Gastrocnemius medialis (tissue), 4 donors: ENCODE measurements around the gene GADD45B. TPM values are rescaled to one million over a fixed set of nuclear protein-coding genes. Genes with fewer than 3 reads are reported as not detected.

ENCODE experiments used
- ATAC-seq, 2 donors: fragments of 150-250 bp; one replicate each; pipeline ENCODE4 v1.9.1; 2016
- DNase-seq, 2 donors: peaks; one replicate each; pipeline ENCODE4 v3.0.0-alpha.2; 2019
- H3K27ac ChIP-seq, 4 donors: fragments of 200-600 bp; sonication (generic); 1 replicate in 1 of 4; 2 replicates in 3 of 4; pipeline ENCODE4 v1.5.1; 2016 to 2018; ENCODE audit warnings: mild to moderate bottlenecking in 2 of 4, moderate library complexity in 1 of 4
- H3K27me3 ChIP-seq, 3 donors: fragments of 200-600 bp; sonication (generic) in 2 of 3; 1 replicate in 1 of 3; 2 replicates in 2 of 3; pipeline versions ENCODE4 v1.5.1 to v1.6.0; 2016 to 2019; ENCODE audit warnings: mild to moderate bottlenecking in 1 of 3, moderate library complexity in 1 of 3
- H3K36me3 ChIP-seq, 2 donors: fragments of 200-600 bp; sonication (generic) in 1 of 2; one replicate each; pipeline ENCODE4 v1.5.1; 2017 to 2018
- H3K4me1 ChIP-seq, 2 donors: fragments of 200-600 bp; sonication (generic) in 1 of 2; one replicate each; pipeline ENCODE4 v1.5.1; 2016 to 2017; ENCODE audit warnings: mild to moderate bottlenecking in 2 of 2
- H3K4me3 ChIP-seq, 4 donors: fragments of 200-600 bp; sonication (generic) in 3 of 4; 1 replicate in 1 of 4; 2 replicates in 3 of 4; pipeline ENCODE4 v1.5.1; 2016 to 2019; ENCODE audit warnings: mild to moderate bottlenecking in 2 of 4
- H3K9me3 ChIP-seq, 3 donors: fragments of 200-600 bp; sonication (generic) in 2 of 3; 1 replicate in 1 of 3; 2 replicates in 2 of 3; pipeline ENCODE4 v1.5.1; 2016 to 2019
- POLR2A ChIP-seq, 2 donors: fragments of 450-650 bp; IDR thresholded peaks; one replicate each; pipeline ENCODE4 v1.6.1; 2017; ENCODE audit warnings: antibody characterized with exemption in 2 of 2, mild to moderate bottlenecking in 2 of 2, moderate library complexity in 2 of 2
- in situ Hi-C, 4 donors: fragments of 200-750 bp; cut with MboI; loops; one replicate each; pipeline versions ENCODE4 v1.15.0 to v1.8.0; 2017; ENCODE audit warnings: low sequenced_read_pairs in 4 of 4
- intact Hi-C: fragments of 100-400 bp; cut with DNase I; formaldehyde crosslinking; loops from one replicate; pipeline ENCODE4 v1.15.1; 2023; ENCODE audit warnings: low total_unique reads
- total RNA-seq, 4 donors: library from RNA; depleted of rRNA; stranded (reverse); fragments of >200 nt; gene quantifications; one replicate each; pipeline versions ENCODE4 v1.1.0 to v1.2.3, GENCODE V29; 2016
- TF ChIP-seq, protein P1 (sequence below), 5 experiments: fragments of 450-650 bp in 3 of 5; fragments of 200-600 bp in 2 of 5; sonication (generic) in 2 of 5; IDR thresholded peaks in 4 of 5; conservative IDR thresholded peaks in 1 of 5; 1 replicate in 4 of 5; 2 replicates in 1 of 5; pipeline ENCODE4 v1.5.1; 2016 to 2019; ENCODE audit warnings: antibody characterized with exemption in 5 of 5, mild to moderate bottlenecking in 3 of 5, moderate library complexity in 3 of 5

The GADD45B gene
- total RNA-seq, 4 donors from 2014 or later, result 32.2 to 48.7 (median 41.7) TPM

- H3K27me3 ChIP-seq, result no peaks in the 10 kb centered on the region
- no peak for TF ChIP-seq POLR2A (IDR thresholded peaks at IDR 0.05)
- TF ChIP-seq, protein P1, sequence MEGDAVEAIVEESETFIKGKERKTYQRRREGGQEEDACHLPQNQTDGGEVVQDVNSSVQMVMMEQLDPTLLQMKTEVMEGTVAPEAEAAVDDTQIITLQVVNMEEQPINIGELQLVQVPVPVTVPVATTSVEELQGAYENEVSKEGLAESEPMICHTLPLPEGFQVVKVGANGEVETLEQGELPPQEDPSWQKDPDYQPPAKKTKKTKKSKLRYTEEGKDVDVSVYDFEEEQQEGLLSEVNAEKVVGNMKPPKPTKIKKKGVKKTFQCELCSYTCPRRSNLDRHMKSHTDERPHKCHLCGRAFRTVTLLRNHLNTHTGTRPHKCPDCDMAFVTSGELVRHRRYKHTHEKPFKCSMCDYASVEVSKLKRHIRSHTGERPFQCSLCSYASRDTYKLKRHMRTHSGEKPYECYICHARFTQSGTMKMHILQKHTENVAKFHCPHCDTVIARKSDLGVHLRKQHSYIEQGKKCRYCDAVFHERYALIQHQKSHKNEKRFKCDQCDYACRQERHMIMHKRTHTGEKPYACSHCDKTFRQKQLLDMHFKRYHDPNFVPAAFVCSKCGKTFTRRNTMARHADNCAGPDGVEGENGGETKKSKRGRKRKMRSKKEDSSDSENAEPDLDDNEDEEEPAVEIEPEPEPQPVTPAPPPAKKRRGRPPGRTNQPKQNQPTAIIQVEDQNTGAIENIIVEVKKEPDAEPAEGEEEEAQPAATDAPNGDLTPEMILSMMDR (IDR thresholded peaks at IDR 0.05 in 4 of 5, conservative IDR thresholded peaks at IDR 0.05 in 1 of 5), result no peak
- in situ Hi-C loops (no loop called here), intact Hi-C loops (no loop called here)
- peaks cover 0 to under 1% of the 10 kb centered on the region in 2 donors for H3K36me3 ChIP-seq
- no peaks in the 10 kb centered on the region for H3K9me3 ChIP-seq
- H3K4me3 ChIP-seq, result no peak overlapping the region
- DNase-seq (no peak), ATAC-seq (no peak)
- peaks cover 3 to 4% of the 10 kb centered on the region in 2 donors for H3K4me1 ChIP-seq
- H3K27ac ChIP-seq, result no peak overlapping the region
Observed at GRCh38 chr19:2443116-2443784, 32.7 kb upstream of the GADD45B start.

- no peaks in the 10 kb centered on the region for H3K36me3 ChIP-seq
- no peak overlapping the region for H3K27ac ChIP-seq
- intact Hi-C loops, result no loop called here
- H3K27me3 ChIP-seq, result no peaks in the 10 kb centered on the region
- TF ChIP-seq POLR2A (IDR thresholded peaks at IDR 0.05), result no peak
- TF ChIP-seq, protein P1 (IDR thresholded peaks at IDR 0.05 in 4 of 5, conservative IDR thresholded peaks at IDR 0.05 in 1 of 5), result no peak
- in situ Hi-C loops, result no loop called here
- peaks cover 3 to 4% of the 10 kb centered on the region in 2 donors for H3K4me1 ChIP-seq
- DNase-seq, result no peak
- H3K9me3 ChIP-seq, result no peaks in the 10 kb centered on the region
- no peak for ATAC-seq
- H3K4me3 ChIP-seq, result no peak overlapping the region
Observed at GRCh38 chr19:2443785-2444182, 32.1 kb upstream of the GADD45B start.

DNA sequence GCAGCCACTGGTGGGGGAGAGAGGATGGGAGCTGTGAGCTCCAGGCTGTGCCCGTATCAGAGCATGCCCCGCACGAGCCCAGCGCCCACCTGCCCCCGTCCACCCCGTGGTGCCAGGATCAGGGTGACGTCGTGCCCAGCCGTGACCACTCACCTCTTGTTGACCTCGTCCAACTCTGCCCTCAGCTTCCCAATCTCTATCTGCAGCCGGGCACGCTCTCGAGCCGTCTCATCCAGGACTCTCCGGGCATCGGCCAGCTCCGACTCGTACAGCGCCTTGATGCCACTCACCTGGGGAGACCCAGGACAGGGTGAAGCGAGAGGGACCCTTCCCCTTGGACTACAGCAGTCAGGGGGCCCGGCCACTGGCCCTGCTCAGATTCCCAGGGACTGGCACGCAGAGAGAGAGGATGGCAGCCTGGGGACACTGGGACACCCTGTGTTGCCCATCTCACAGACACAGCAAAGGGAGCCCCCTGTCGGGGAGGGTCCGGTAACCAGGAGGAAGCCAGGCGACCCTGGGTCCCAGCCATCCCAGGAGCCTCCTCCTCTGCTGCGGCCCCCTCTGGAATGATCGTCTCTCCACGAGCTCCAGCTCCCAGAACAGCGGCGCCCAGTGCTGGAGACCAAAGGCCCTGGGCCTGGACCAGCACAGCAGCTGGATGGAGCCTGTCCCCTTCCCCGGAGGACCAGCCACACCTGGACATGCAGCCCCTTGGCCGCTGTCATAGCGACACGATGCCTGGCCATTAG lies 31.5 kb upstream of the GADD45B start:
- intact Hi-C loops, result loop anchor here (5.0 kb wide), 1 partner anchor 112 kb away; no protein-coding TSS in a partner anchor
- Histone ChIP-seq H3K9me3 (no peaks in the 10 kb centered on the region), H3K4me1 (peaks cover 3 to 4% of the 10 kb centered on the region in 2 donors), H3K27ac (no peak overlapping the region), H3K36me3 (no peaks in the 10 kb centered on the region), H3K4me3 (no peak overlapping the region), H3K27me3 (no peaks in the 10 kb centered on the region)
- no peak for ATAC-seq
- in situ Hi-C loops, result no loop called here
- TF ChIP-seq, protein P1 (IDR thresholded peaks at IDR 0.05 in 4 of 5, conservative IDR thresholded peaks at IDR 0.05 in 1 of 5), result no peak
- no peak for TF ChIP-seq POLR2A (IDR thresholded peaks at IDR 0.05)
- DNase-seq, result no peak

- intact Hi-C loops (loop anchor here (1.0 to 5.0 kb wide), 2 partner anchors 19 to 114 kb away; partner anchors contain the start of gene TIMM13), in situ Hi-C loops (no loop called here)
- H3K9me3 ChIP-seq, result no peaks in the 10 kb centered on the region
- peaks cover 3 to 4% of the 10 kb centered on the region in 2 donors for H3K4me1 ChIP-seq
- ATAC-seq (peak; percentile 97 to 98), DNase-seq (peak; percentile 94 to 98)
- H3K27me3 ChIP-seq, result no peaks in the 10 kb centered on the region
- no peaks in the 10 kb centered on the region for H3K36me3 ChIP-seq
- H3K27ac ChIP-seq, result peak overlapping the region; percentile 69 to 82 (median 79)
- peak overlapping the region in 1 of 4 donors; percentile 8 for H3K4me3 ChIP-seq
- no peak for TF ChIP-seq POLR2A (IDR thresholded peaks at IDR 0.05)
- TF ChIP-seq, protein P1 (IDR thresholded peaks at IDR 0.05 in 4 of 5, conservative IDR thresholded peaks at IDR 0.05 in 1 of 5), result peak in 1 of 5 experiments; percentile 30
Observed at GRCh38 chr19:2446381-2446780, 29.5 kb upstream of the GADD45B start.
